HG03521 (cell line): ENCODE measurements around the gene PTTG1IP2.

Experiments used
- ATAC-seq: cut with Tn5 transposase; IDR thresholded peaks from one replicate; pipeline ENCODE4 v1.9.1; 2021; ENCODE audit warnings: mild to moderate bottlenecking, moderate library complexity; ENCODE audit not compliant: unreplicated experiment

The PTTG1IP2 gene

DNA sequence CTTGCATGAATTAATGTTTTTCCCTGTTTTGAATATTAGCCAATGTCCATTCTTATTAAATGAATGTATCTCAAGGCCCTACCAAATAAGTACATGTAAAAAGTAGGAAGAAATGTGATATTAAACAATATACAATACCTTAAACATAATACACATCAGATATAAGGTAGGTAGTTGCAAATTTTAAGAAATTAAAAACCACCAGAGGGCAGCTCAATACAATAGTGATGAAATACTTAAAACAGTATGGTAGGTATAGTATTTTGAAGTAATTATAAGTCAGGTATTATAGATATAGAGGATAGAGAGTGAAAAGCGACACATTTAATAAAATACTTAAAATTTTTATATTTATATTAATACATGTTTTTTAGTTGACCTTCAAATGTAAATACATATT is 83.1 kb downstream of the PTTG1IP2 start:
- ATAC-seq = no peak

DNA sequence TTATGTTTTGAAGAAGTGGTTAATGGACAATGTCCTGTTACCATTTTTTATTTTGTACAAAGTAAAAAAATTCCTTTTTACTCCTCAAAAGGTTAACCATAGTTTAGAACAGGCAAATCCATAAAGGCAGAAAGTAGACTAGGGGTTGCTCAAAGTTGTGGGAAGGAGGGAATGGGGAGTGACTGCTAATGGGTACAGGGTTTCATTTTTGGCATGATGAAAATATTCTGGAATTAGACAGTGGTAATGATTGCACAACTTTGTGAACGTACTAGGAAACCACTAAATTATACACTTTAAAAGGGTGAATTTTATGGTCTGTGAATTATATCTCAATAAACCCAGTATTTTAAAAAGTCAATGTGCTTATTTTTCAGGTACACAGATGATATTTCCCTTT is 91.3 kb downstream of the PTTG1IP2 start:
- no peak for ATAC-seq
